Gastrocnemius medialis (tissue), 4 donors: ENCODE data around the gene ZNF334. TPM values are rescaled to one million over a fixed set of nuclear protein-coding genes. Genes with fewer than 3 reads are reported as not detected.

Source experiments
- ATAC-seq, 2 donors: fragments of 150-250 bp; one replicate each; pipeline ENCODE4 v1.9.1; 2016
- DNase-seq, 2 donors: peaks; one replicate each; pipeline ENCODE4 v3.0.0-alpha.2; 2019
- H3K27ac ChIP-seq, 4 donors: fragments of 200-600 bp; sonication (generic); 1 replicate in 1 of 4; 2 replicates in 3 of 4; pipeline ENCODE4 v1.5.1; 2016 to 2018; ENCODE audit warnings: mild to moderate bottlenecking in 2 of 4, moderate library complexity in 1 of 4
- H3K27me3 ChIP-seq, 3 donors: fragments of 200-600 bp; sonication (generic) in 2 of 3; 1 replicate in 1 of 3; 2 replicates in 2 of 3; pipeline versions ENCODE4 v1.5.1 to v1.6.0; 2016 to 2019; ENCODE audit warnings: mild to moderate bottlenecking in 1 of 3, moderate library complexity in 1 of 3
- H3K36me3 ChIP-seq, 2 donors: fragments of 200-600 bp; sonication (generic) in 1 of 2; one replicate each; pipeline ENCODE4 v1.5.1; 2017 to 2018
- H3K4me1 ChIP-seq, 2 donors: fragments of 200-600 bp; sonication (generic) in 1 of 2; one replicate each; pipeline ENCODE4 v1.5.1; 2016 to 2017; ENCODE audit warnings: mild to moderate bottlenecking in 2 of 2
- H3K4me3 ChIP-seq, 4 donors: fragments of 200-600 bp; sonication (generic) in 3 of 4; 1 replicate in 1 of 4; 2 replicates in 3 of 4; pipeline ENCODE4 v1.5.1; 2016 to 2019; ENCODE audit warnings: mild to moderate bottlenecking in 2 of 4
- H3K9me3 ChIP-seq, 3 donors: fragments of 200-600 bp; sonication (generic) in 2 of 3; 1 replicate in 1 of 3; 2 replicates in 2 of 3; pipeline ENCODE4 v1.5.1; 2016 to 2019
- POLR2A ChIP-seq, 2 donors: fragments of 450-650 bp; IDR thresholded peaks; one replicate each; pipeline ENCODE4 v1.6.1; 2017; ENCODE audit warnings: antibody characterized with exemption in 2 of 2, mild to moderate bottlenecking in 2 of 2, moderate library complexity in 2 of 2
- in situ Hi-C, 4 donors: fragments of 200-750 bp; cut with MboI; loops; one replicate each; pipeline versions ENCODE4 v1.15.0 to v1.8.0; 2017; ENCODE audit warnings: low sequenced_read_pairs in 4 of 4
- intact Hi-C: fragments of 100-400 bp; cut with DNase I; formaldehyde crosslinking; loops from one replicate; pipeline ENCODE4 v1.15.1; 2023; ENCODE audit warnings: low total_unique reads
- total RNA-seq, 4 donors: library from RNA; depleted of rRNA; stranded (reverse); fragments of >200 nt; gene quantifications; one replicate each; pipeline versions ENCODE4 v1.1.0 to v1.2.3, GENCODE V29; 2016
- TF ChIP-seq, protein P1 (sequence below), 5 experiments: fragments of 450-650 bp in 3 of 5; fragments of 200-600 bp in 2 of 5; sonication (generic) in 2 of 5; IDR thresholded peaks in 4 of 5; conservative IDR thresholded peaks in 1 of 5; 1 replicate in 4 of 5; 2 replicates in 1 of 5; pipeline ENCODE4 v1.5.1; 2016 to 2019; ENCODE audit warnings: antibody characterized with exemption in 5 of 5, mild to moderate bottlenecking in 3 of 5, moderate library complexity in 3 of 5

ZNF334 gene
- total RNA-seq, 4 donors from 2014 or later: 0.15 to 0.18 TPM; not detected in 2

- H3K27ac ChIP-seq: no peak overlapping the region
- H3K4me3 ChIP-seq: no peak overlapping the region
- in situ Hi-C loops: loop anchor here in 1 of 4 donors (25.0 kb wide), 1 partner anchor 110 kb away; no protein-coding TSS in a partner anchor
- H3K4me1 ChIP-seq: no peaks in the 10 kb centered on the region
- H3K36me3 ChIP-seq: no peaks in the 10 kb centered on the region
- H3K27me3 ChIP-seq: no peaks in the 10 kb centered on the region
- intact Hi-C loops: no loop called here
- ATAC-seq (no peak), DNase-seq (no peak)
- TF ChIP-seq POLR2A (IDR thresholded peaks at IDR 0.05): no peak
- TF ChIP-seq, protein P1, sequence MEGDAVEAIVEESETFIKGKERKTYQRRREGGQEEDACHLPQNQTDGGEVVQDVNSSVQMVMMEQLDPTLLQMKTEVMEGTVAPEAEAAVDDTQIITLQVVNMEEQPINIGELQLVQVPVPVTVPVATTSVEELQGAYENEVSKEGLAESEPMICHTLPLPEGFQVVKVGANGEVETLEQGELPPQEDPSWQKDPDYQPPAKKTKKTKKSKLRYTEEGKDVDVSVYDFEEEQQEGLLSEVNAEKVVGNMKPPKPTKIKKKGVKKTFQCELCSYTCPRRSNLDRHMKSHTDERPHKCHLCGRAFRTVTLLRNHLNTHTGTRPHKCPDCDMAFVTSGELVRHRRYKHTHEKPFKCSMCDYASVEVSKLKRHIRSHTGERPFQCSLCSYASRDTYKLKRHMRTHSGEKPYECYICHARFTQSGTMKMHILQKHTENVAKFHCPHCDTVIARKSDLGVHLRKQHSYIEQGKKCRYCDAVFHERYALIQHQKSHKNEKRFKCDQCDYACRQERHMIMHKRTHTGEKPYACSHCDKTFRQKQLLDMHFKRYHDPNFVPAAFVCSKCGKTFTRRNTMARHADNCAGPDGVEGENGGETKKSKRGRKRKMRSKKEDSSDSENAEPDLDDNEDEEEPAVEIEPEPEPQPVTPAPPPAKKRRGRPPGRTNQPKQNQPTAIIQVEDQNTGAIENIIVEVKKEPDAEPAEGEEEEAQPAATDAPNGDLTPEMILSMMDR (IDR thresholded peaks at IDR 0.05 in 4 of 5, conservative IDR thresholded peaks at IDR 0.05 in 1 of 5): no peak
- no peaks in the 10 kb centered on the region for H3K9me3 ChIP-seq
These were observed 33.6 kb upstream of the ZNF334 start for GRCh38 chr20:46546936-46547335.

- ATAC-seq (no peak), DNase-seq (no peak)
- Histone ChIP-seq H3K27me3 (peaks cover 0 to 5% (median 0%) of the 10 kb centered on the region in 3 donors), H3K27ac (no peak overlapping the region), H3K36me3 (no peaks in the 10 kb centered on the region), H3K4me1 (no peaks in the 10 kb centered on the region), H3K9me3 (no peaks in the 10 kb centered on the region), H3K4me3 (no peak overlapping the region)
- in situ Hi-C loops (loop anchor here in 1 of 4 donors (25.0 kb wide), 1 partner anchor 109 kb away; no protein-coding TSS in a partner anchor), intact Hi-C loops (no loop called here)
- TF ChIP-seq, protein P1 (IDR thresholded peaks at IDR 0.05 in 4 of 5, conservative IDR thresholded peaks at IDR 0.05 in 1 of 5): no peak
- no peak for TF ChIP-seq POLR2A (IDR thresholded peaks at IDR 0.05)
These were observed 32.9 kb upstream of the ZNF334 start for GRCh38 chr20:46546298-46546697.

GRCh38 chr20:46545827-46546138 lies 32.4 kb upstream of the ZNF334 start:
- Histone ChIP-seq H3K27ac (no peak overlapping the region), H3K36me3 (no peaks in the 10 kb centered on the region), H3K27me3 (peaks cover 0 to 7% (median 0%) of the 10 kb centered on the region in 3 donors), H3K9me3 (no peaks in the 10 kb centered on the region), H3K4me1 (no peaks in the 10 kb centered on the region), H3K4me3 (no peak overlapping the region)
- no peak for DNase-seq
- in situ Hi-C loops (loop anchor here in 1 of 4 donors (25.0 kb wide), 1 partner anchor 108 kb away; no protein-coding TSS in a partner anchor), intact Hi-C loops (no loop called here)
- no peak for ATAC-seq
- no peak for TF ChIP-seq POLR2A (IDR thresholded peaks at IDR 0.05)
- TF ChIP-seq, protein P1 (IDR thresholded peaks at IDR 0.05 in 4 of 5, conservative IDR thresholded peaks at IDR 0.05 in 1 of 5): no peak

DNA sequence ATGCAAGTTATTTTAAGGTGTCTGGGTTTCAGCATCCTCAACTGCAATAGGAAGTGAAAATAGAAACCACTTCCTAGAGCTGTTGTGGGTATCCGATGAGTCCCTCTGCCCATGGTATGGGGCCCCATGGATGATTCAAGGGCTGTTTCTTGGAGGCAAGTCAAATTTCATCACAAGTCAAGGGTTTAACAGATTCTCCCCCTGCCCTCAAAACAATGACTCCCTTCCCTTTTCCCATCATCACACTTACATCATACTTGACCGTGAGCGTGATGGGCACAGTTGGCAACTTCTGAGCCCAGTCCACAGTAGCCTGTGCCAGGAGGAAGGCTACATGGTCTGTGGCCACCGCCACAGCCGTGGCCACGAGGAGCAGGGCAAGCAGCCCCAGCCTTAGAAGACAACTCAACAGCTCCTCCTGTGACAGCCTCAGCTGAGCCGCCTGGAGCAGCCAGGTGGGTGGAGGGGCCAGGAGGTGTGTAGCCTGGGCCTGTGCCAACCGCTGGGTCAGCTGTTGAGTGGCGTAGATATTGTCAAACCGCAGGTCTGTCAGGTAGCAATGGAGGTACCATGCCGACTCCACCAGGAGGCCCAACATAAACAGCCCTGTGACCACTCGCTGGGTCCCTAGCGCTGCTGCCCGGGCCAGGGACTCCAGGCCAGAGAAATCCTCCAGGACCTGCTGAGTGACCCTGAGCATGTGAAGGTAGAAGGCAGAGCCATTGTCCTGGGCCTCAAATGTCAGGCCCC lies 31.9 kb upstream of the ZNF334 start:
- Histone ChIP-seq H3K9me3 (no peaks in the 10 kb centered on the region), H3K4me1 (no peaks in the 10 kb centered on the region), H3K27me3 (peaks cover 0 to 7% (median 0%) of the 10 kb centered on the region in 3 donors), H3K36me3 (no peaks in the 10 kb centered on the region), H3K27ac (no peak overlapping the region), H3K4me3 (no peak overlapping the region)
- intact Hi-C loops (no loop called here), in situ Hi-C loops (loop anchor here in 1 of 4 donors (25.0 kb wide), 1 partner anchor 108 kb away; no protein-coding TSS in a partner anchor)
- TF ChIP-seq POLR2A (IDR thresholded peaks at IDR 0.05): no peak
- TF ChIP-seq, protein P1 (IDR thresholded peaks at IDR 0.05 in 4 of 5, conservative IDR thresholded peaks at IDR 0.05 in 1 of 5): no peak
- DNase-seq: no peak
- no peak for ATAC-seq
